ENCODE results near the gene ANKIB1. TPM values are rescaled to one million over a fixed set of nuclear protein-coding genes. Genes with fewer than 3 reads are reported as not detected.

Gene ANKIB1, protein sequence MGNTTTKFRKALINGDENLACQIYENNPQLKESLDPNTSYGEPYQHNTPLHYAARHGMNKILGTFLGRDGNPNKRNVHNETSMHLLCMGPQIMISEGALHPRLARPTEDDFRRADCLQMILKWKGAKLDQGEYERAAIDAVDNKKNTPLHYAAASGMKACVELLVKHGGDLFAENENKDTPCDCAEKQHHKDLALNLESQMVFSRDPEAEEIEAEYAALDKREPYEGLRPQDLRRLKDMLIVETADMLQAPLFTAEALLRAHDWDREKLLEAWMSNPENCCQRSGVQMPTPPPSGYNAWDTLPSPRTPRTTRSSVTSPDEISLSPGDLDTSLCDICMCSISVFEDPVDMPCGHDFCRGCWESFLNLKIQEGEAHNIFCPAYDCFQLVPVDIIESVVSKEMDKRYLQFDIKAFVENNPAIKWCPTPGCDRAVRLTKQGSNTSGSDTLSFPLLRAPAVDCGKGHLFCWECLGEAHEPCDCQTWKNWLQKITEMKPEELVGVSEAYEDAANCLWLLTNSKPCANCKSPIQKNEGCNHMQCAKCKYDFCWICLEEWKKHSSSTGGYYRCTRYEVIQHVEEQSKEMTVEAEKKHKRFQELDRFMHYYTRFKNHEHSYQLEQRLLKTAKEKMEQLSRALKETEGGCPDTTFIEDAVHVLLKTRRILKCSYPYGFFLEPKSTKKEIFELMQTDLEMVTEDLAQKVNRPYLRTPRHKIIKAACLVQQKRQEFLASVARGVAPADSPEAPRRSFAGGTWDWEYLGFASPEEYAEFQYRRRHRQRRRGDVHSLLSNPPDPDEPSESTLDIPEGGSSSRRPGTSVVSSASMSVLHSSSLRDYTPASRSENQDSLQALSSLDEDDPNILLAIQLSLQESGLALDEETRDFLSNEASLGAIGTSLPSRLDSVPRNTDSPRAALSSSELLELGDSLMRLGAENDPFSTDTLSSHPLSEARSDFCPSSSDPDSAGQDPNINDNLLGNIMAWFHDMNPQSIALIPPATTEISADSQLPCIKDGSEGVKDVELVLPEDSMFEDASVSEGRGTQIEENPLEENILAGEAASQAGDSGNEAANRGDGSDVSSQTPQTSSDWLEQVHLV
- 110 TPM for total RNA-seq

- Histone ChIP-seq H3K27me3 (ENCODE audit: insufficient read depth, low read length) (no peaks in the 10 kb centered on the region), H3K4me1 (ENCODE audit: insufficient read depth, low read length) (peaks cover 23% of the 10 kb centered on the region), H3K9me3 (ENCODE audit: low read depth, low read length) (no peaks in the 10 kb centered on the region), H3K4me3 (ENCODE audit: low read length) (peak within 1 kb of the TSS; percentile 69)
Observed at GRCh38 chr7:92245487-92246359, at the start of gene ANKIB1, which contains the start of gene KRIT1. Gene ANKIB1 (plus strand): TSS chr7:92245974. CDS start chr7:92294979, 49,005 bp downstream. Gene KRIT1 (minus strand): TSS chr7:92245914. CDS start chr7:92242135, 3,779 bp downstream.

- H3K27me3 ChIP-seq (ENCODE audit: insufficient read depth, low read length), result no peaks in the 10 kb centered on the region
- H3K9me3 ChIP-seq (ENCODE audit: low read depth, low read length), result no peaks in the 10 kb centered on the region
- H3K4me3 ChIP-seq (ENCODE audit: low read length), result no peak overlapping the region
- H3K4me1 ChIP-seq (ENCODE audit: insufficient read depth, low read length), result no peaks in the 10 kb centered on the region
Observed at GRCh38 chr7:92200791-92201190, 45.0 kb upstream of the ANKIB1 start.

GRCh38 chr7:92205987-92206386, 39.8 kb upstream of the ANKIB1 start:
- H3K4me1 ChIP-seq (ENCODE audit: insufficient read depth, low read length), result no peaks in the 10 kb centered on the region
- no peaks in the 10 kb centered on the region for H3K27me3 ChIP-seq (ENCODE audit: insufficient read depth, low read length)
- peaks cover 25% of the 10 kb centered on the region for H3K9me3 ChIP-seq (ENCODE audit: low read depth, low read length)
- H3K4me3 ChIP-seq (ENCODE audit: low read length), result no peak overlapping the region

DNA sequence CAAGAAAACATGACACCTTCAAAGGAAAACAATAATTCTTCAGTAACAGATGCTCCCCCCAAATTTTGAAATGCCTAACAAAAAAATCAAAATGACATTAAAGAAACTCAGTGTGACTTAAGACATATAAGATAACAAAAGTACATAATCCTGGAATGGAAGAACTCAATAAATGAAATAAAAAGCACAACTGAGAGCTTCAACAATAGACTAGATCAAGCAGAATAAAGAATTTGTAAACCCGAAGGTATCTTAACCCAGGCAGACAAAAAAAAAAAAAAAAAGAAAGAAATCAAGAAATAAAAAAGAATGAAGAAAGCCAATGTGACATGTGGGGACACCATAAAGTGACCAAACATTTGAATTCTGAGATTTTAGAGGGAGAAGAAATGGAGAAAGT, 39.1 kb upstream of the ANKIB1 start:
- no peaks in the 10 kb centered on the region for H3K27me3 ChIP-seq (ENCODE audit: insufficient read depth, low read length)
- no peaks in the 10 kb centered on the region for H3K4me1 ChIP-seq (ENCODE audit: insufficient read depth, low read length)
- peaks cover 25% of the 10 kb centered on the region for H3K9me3 ChIP-seq (ENCODE audit: low read depth, low read length)
- no peak overlapping the region for H3K4me3 ChIP-seq (ENCODE audit: low read length)

- Histone ChIP-seq H3K4me1 (ENCODE audit: insufficient read depth, low read length) (no peaks in the 10 kb centered on the region), H3K9me3 (ENCODE audit: low read depth, low read length) (no peaks in the 10 kb centered on the region), H3K4me3 (ENCODE audit: low read length) (no peak overlapping the region), H3K27me3 (ENCODE audit: insufficient read depth, low read length) (no peaks in the 10 kb centered on the region)
Observed at GRCh38 chr7:92221766-92222165, 24.0 kb upstream of the ANKIB1 start.

- H3K27me3 ChIP-seq (ENCODE audit: insufficient read depth, low read length), result no peaks in the 10 kb centered on the region
- H3K4me1 ChIP-seq (ENCODE audit: insufficient read depth, low read length), result no peaks in the 10 kb centered on the region
- H3K4me3 ChIP-seq (ENCODE audit: low read length), result no peak overlapping the region
- no peaks in the 10 kb centered on the region for H3K9me3 ChIP-seq (ENCODE audit: low read depth, low read length)
Observed at GRCh38 chr7:92226981-92227380, 18.8 kb upstream of the ANKIB1 start.

- no peak overlapping the region for H3K4me3 ChIP-seq (ENCODE audit: low read length)
- H3K27me3 ChIP-seq (ENCODE audit: insufficient read depth, low read length), result no peaks in the 10 kb centered on the region
- H3K4me1 ChIP-seq (ENCODE audit: insufficient read depth, low read length), result no peaks in the 10 kb centered on the region
- H3K9me3 ChIP-seq (ENCODE audit: low read depth, low read length), result no peaks in the 10 kb centered on the region
Observed at GRCh38 chr7:92228100-92228499, 17.7 kb upstream of the ANKIB1 start.

- Histone ChIP-seq H3K9me3 (ENCODE audit: low read depth, low read length) (no peaks in the 10 kb centered on the region), H3K27me3 (ENCODE audit: insufficient read depth, low read length) (no peaks in the 10 kb centered on the region), H3K4me3 (ENCODE audit: low read length) (no peak overlapping the region), H3K4me1 (ENCODE audit: insufficient read depth, low read length) (no peaks in the 10 kb centered on the region)
Observed at GRCh38 chr7:92228742-92229141, 17.0 kb upstream of the ANKIB1 start.

DNA sequence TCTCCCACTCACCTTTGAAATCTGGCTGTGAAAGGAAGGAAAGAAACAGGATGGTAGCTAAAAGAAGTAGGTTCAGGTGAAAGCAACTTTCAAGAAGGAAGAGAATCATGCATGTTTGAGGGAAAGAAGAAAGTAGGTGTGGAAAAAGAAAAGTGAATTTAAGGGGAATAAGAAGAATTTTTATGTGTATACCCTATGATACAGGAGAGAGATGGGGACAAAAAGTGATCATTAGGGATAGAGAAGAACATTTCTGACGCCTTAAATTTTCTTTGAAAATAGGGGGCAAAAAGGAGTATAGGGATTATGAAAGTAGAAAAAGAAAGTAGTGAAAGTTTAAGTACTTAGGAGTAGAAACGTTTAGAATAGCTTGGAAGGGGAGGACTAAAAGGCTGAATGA, 15.2 kb upstream of the ANKIB1 start:
- Histone ChIP-seq H3K4me1 (ENCODE audit: insufficient read depth, low read length) (no peaks in the 10 kb centered on the region), H3K4me3 (ENCODE audit: low read length) (no peak overlapping the region), H3K27me3 (ENCODE audit: insufficient read depth, low read length) (no peaks in the 10 kb centered on the region), H3K9me3 (ENCODE audit: low read depth, low read length) (no peaks in the 10 kb centered on the region)

GRCh38 chr7:92242972-92243371, 2.8 kb upstream of the ANKIB1 start:
- Histone ChIP-seq H3K9me3 (ENCODE audit: low read depth, low read length) (no peaks in the 10 kb centered on the region), H3K4me1 (ENCODE audit: insufficient read depth, low read length) (peaks cover 20% of the 10 kb centered on the region), H3K27me3 (ENCODE audit: insufficient read depth, low read length) (no peaks in the 10 kb centered on the region), H3K4me3 (ENCODE audit: low read length) (no peak overlapping the region)

- H3K4me3 ChIP-seq (ENCODE audit: low read length), result peak overlapping the region; percentile 69
- H3K9me3 ChIP-seq (ENCODE audit: low read depth, low read length), result no peaks in the 10 kb centered on the region
- H3K4me1 ChIP-seq (ENCODE audit: insufficient read depth, low read length), result peaks cover 23% of the 10 kb centered on the region
Observed at GRCh38 chr7:92244808-92245486, 827 bp upstream of the ANKIB1 start.

GRCh38 chr7:92246360-92247101, 757 bp downstream of the ANKIB1 start:
- H3K9me3 ChIP-seq (ENCODE audit: low read depth, low read length), result no peaks in the 10 kb centered on the region
- H3K4me1 ChIP-seq (ENCODE audit: insufficient read depth, low read length), result peaks cover 23% of the 10 kb centered on the region
- peak overlapping the region; percentile 69 for H3K4me3 ChIP-seq (ENCODE audit: low read length)
- H3K27me3 ChIP-seq (ENCODE audit: insufficient read depth, low read length), result no peaks in the 10 kb centered on the region

More at GRCh38 chr7:92244808-92245486, 827 bp upstream of the ANKIB1 start:
- no peaks in the 10 kb centered on the region for H3K27me3 ChIP-seq (ENCODE audit: insufficient read depth, low read length)

DNA sequence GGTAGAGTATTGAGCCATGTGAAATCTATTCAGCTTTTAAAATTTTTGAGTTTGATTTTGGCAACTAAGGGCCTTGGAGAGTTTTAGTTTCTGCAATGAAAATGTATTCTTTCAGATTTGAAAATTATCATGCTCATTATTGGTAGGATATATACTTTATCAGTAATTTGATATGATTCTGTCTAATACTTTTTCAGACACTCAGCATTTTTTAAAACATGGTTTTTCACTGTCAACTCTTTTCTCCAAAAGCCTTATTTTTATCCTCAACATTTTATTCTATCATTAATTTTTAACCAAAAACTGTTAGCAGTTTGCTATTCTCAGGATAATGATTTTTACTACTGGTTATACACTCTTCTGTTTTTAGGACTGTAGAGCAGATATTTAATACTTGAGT, 4.8 kb downstream of the ANKIB1 start:
- H3K4me1 ChIP-seq (ENCODE audit: insufficient read depth, low read length), result peaks cover 15% of the 10 kb centered on the region
- no peak overlapping the region for H3K4me3 ChIP-seq (ENCODE audit: low read length)
- H3K9me3 ChIP-seq (ENCODE audit: low read depth, low read length), result no peaks in the 10 kb centered on the region
- no peaks in the 10 kb centered on the region for H3K27me3 ChIP-seq (ENCODE audit: insufficient read depth, low read length)

All from mononuclear cell (primary cell).